HG02970 (cell line): ENCODE data around the gene CYP24A1.

ENCODE experiments used
- ATAC-seq: cut with Tn5 transposase; IDR thresholded peaks from one replicate; pipeline ENCODE4 v1.9.1; 2021; ENCODE audit warnings: mild to moderate bottlenecking, moderate library complexity, moderate number of reproducible peaks; ENCODE audit not compliant: unreplicated experiment, low FRiP score

CYP24A1 gene

DNA sequence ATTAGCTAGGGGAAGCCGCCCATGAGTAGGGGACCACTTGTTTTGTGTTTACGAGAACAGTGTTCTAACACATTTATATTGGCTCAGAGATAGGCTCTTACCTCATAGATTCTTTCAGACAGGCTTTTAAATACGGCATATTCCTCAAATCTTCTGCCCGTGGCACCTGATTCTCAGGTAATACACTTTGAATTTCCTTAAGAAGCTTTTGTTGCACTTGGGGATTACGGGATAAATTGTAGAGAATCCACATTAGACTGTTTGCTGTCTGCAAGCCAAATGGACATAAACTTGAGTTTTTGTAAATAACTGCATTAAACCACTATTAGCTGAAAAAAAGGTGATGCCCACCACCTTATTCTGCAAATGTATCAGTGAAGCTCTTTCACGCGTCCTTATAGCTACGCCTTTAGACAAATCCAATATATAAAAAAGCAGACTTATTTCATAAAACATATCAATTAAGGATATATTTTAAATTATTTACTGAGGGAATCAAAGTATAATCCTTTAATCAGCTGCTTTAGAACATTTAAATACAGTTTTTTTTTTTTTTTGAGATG is 14.8 kb downstream of the CYP24A1 start:
- ATAC-seq, result no peak

DNA sequence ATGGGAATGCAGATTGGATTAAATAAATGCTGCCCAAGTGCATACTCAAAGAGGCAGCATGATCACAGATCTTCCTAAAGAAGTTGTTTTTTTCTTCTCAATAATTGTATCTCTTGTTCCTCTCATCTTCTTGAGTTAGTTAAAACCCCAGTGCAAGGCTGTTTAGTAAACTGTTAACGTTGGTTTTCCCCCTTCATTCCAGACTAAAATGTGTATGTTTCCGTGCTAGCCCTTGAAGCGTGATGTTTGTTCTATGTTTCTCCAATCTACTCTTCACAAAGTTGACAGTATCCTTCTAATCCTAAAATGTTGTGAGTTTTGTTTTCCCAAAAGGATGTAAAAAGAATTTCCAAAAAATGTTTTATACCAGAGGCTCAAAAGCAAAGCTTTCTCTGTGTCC is 15.6 kb downstream of the CYP24A1 start:
- ATAC-seq, result no peak

DNA sequence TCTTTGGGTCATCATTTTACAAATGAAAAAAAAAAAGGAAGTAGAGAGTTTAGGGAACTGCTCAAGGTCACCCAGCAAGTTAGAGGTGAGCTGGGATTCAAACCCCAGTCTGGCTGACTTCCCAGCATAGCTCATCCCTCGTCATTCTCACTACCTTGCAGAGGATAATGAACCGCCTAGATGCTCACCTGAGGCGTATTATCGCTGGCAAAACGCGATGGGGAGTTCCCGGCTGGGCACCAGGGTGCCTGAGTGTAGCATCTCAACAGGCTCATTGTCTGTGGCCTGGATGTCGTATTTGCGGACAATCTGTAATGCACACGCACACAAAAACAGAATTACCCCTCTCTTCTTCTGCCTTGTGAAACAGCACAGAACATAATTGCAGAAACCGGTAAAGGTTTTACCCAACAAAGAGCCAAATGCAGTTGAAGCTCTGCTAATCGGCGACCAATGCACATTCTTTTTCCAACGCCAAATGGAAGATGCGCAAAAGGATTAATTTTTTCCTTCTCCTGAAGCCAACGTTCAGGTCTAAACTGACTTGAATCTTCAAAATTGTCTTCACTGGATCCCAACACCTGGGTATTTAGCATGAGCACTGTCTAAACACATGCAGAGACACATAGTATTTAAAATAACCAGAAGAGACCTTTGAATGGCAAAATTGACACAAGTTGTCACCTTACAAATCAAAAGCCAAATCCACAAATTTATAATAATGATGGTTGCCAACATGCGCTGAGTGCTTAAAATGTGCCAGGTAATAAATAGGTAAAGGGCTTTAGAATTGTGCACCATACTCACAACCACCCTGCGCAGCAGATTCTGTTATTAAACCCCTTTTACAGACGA is 16.6 kb downstream of the CYP24A1 start:
- ATAC-seq, result no peak

DNA sequence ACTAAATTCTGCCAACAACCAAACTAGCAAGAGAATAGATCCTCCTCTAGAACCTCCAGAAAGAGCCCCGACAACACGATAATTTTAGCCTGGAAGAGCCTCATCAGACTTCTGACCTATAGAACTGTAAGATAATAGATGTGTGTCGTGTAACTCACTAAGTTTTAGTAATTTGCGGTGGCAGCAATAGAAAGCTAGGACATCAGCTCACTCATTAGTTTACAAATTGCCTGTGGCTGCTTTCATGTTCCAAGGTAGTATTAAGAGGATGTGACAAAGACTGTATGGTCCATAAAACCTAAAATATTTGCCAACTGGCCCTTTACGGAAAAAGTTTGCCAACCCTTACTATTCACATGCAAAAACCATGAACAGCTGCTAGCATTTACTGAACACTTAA is 17.3 kb downstream of the CYP24A1 start:
- no peak for ATAC-seq

DNA sequence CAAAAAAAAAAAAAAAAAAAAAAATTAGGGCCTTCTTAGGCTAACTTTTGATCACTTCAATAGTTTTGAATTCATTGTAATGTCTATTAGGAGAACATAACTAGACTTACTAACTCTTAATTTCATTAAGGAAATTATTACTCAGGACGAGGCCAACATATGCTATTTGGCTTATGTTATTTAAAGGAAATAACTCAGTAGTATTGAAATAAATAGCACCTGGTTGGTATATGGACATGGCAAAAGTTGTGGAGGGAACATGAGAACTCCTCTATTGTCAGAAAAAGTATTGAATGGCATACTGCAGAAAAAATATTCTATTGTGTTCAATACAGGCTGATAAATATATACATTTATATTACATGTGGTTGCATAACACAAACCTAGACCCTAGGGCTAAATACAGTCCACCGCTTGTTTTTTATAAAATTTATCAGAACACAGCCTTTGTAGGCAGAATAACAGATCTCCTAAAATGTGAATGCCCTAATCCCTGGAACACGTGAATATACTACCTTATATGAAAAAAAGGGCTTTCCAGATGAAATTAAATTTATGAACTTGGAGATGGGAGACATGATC is 18.0 kb downstream of the CYP24A1 start:
- ATAC-seq, result no peak

DNA sequence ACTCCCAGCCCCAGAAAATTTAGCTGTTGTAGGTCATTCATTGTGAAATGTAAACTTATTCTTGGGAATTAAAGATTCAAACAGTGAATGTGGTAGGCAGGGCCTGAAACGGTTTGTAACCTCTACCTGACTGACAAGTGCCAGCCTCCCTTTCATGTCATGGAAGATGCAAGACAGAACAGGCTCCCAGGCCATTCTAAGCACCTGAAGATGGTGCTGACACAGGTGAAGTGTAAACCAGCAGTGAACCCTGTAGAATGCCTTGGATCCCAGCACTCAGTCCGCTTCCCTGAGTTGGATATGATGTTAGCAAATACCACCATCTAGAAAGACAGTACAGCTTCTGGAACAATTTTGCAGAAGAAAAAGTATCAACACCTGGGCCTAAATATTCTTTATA is 19.3 kb downstream of the CYP24A1 start:
- no peak for ATAC-seq

DNA sequence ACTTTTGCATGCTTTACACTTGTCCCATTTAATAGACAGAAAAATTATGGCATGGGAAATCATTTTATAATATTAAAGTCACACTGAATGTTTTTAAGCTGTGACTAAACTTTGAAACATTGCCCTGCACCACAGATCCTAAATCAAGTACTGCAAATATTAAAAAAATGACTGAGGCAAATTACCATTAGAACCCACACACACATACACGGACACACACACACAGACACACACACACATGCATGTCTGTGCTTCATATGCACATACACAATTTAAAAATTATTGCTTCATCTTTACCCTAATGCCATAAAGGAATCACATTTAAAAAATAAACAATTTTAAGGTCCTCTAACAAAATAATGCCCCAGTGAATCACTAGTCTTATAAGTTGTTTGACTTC is 19.9 kb downstream of the CYP24A1 start:
- ATAC-seq, result no peak

DNA sequence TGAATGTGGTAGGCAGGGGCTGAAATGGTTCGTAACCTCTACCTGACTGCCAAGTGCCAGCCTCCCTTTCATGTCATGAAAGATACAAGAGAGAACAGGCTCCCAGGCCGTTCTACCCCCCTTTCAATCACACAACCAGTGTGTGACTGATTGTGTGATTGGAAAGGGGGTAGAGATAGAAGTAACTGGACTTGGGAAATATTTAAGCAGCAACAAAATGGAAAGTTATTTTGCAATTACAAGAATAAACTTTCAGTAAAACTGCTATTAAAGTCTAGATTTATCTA is 20.8 kb downstream of the CYP24A1 start:
- ATAC-seq, result no peak

DNA sequence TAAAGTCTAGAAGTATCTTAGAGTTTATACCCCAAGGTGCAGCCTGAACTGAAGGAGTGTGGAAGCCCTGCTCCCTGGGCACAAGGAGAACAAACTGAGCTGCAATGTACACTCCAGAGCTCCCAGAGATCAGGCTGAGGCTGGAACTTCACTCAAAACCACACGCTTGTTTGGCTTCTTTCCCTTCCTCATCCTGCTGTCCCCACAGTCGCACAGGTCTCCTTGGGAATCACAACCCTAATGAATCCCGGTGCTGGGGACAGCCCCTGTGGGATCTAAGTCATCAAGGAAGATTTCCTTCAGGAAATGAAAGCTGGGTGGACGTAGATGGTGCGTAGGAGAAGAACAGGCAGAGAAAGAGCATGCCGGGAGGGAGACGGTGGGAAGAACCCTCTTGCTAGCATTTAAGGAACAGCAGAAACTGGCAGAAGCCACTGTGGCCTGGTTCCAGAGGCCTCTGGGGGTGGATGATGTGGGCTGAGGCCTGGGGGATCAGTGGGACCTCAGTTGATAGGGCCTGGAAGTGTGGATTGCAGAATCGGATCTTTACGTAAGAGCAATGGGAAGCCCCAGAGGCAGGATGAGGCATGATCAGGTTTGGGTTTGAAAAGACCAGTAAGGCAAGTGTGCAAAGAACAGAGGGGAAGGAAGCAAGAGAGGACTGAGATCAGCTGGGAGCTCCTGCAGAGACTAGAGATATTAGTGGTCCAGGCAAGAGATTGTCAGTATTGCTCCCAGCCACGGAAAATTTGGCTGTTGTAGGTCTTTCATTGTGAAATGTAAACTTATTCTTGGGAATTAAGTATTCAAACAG is 21.4 kb downstream of the CYP24A1 start:
- ATAC-seq, result no peak

DNA sequence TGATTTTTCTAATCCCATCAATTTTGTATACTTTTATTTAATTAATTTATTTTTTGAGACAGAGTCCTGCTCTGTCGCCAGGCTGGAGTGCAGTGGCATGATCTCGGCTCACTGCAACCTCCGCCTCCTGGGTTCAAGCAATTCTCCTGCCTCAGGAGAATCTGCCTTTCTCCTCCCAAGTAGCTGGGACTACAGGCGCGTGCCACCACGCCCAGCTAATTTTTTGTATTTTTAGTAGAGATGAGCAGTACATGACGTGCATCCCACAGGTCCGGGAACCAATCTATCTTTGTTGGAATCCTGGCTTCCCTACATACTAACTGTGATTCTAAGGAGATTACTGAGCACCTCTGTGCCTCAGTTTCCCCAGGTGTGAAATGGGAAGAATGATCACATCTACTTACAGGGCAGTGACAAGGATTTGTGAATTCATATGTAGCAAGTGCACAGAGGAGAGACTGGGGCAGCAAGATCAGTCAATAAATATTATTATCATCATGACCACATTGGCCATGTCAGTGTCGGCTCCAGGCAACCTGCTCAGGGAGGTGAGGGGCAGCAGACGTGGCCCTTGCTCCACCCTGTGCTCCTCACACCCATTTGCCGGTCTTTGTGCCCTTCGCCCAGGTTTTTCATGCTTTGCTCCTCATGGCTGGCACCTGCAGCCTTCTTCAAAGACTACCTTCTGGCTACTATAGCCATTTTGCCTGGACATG is 22.1 kb downstream of the CYP24A1 start:
- ATAC-seq, result no peak

DNA sequence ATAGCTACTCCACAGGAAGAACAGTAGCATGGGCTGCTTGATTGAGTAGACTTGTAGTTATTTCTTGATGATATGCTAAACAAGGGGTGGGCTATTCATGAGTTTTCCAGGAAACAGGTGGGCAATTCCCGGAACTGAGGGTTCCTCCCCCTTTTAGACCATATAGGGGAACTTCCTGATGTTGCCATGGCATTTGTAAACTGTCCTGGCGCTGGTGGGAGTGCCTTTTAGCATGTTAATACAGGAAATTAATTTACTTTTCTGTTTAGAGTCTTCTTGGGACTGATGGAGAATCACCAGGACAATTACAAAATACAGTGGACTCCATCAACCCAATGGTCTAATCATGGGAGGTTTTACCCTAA is 22.7 kb downstream of the CYP24A1 start:
- no peak for ATAC-seq

DNA sequence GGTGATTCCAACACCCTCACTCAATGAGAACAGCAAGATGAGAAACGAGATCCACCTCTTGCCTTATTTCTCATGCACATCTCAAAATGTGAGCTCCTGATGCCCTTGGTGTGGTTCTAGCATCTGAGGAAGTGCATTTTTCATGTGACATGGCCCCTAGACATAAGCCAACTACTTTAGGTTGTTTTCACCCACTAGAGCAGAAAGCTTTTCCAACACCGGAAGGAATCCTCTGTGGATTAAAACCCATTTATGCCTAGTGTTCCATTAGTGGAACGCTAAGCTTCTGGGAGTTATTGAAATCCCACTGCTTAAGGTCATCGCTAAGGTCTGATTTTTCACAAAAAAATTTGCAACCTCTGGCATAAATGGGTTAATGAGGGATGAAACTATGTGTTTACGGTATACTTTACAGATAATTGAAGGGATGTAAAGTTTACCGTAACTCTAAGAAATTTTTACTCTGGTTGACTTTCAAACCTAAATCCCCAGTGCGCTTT is 24.0 kb downstream of the CYP24A1 start:
- ATAC-seq, result no peak

DNA sequence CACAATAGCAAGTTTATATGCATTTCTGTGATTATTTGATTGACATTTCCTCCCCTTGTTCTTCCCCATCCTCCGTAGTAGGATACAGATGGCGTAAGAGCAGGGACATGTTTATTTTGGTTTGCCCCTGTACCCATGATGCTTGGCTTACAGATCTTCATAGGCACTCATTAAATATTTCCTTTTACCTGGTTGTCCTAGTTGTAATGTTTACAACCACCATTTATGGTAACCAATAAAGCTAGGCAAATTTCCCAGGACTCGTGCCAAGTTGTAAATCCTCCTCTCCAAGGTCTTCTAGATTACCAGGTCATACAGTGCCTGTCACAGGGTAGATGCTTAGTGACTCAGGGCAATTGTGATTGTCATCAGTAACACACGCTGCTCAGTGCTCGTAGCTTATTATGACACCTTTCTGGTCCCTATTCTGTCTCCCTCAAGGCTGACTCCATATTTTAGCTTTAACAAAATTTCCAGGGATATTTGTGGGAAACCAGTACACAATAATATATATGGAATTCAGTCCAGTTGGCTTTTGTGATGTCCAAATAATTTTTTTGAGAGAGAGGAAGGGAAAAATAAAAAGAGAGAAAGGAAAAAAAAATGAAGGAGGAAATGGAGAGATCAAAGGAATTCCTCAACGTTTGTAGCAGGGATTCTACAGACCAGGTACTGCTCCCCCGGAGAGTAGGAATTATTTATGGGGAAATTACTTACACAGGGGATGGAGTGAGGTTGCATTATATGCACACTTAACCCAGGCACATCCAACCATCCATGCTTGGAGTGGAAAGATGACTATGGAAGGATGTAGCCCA is 24.6 kb downstream of the CYP24A1 start:
- no peak for ATAC-seq

DNA sequence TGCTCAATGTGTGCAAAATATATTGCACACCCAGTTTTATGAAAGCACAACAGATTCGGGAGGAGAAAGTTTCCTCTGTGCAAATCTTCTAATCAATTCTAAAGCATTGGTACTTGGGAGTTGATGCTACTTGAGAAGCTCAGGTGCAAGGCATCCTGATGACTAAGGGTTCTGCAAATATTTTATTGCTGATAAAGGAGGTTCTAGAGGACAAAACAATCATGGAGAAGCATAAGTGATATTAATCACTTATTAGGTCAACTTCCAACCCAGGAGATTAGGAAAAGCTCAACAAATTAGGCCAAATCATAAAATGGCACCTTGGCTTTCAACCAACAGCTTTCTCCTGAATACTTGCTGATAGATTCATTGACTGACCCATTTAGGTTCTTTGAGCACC is 27.1 kb downstream of the CYP24A1 start:
- ATAC-seq, result no peak

DNA sequence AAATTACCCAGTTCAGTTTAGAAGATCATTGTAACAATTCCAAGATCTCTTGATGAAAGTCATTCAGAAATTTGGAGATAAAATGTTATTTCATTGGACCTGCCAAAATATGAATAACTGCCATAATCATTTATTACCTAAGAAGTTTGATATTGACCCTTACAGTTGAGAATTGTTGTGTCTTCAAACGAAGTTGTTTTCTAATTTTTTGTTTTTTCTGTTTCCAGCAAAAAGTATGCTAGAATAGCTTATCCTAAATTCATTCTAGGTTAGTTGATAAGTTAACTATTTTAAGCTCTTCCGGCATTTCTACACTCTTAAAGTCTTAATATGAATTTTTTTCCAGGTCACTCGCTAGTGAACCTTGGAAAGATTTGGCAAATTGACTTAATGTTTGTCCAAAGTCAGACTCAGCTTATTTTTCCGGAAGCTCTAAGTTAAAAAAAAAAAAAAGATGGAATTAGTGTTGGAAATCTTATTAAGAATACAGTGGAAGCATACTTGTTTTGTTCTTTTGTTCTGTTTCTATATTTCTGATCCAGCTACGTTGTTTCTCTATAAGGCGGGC is 28.9 kb downstream of the CYP24A1 start:
- ATAC-seq, result no peak

DNA sequence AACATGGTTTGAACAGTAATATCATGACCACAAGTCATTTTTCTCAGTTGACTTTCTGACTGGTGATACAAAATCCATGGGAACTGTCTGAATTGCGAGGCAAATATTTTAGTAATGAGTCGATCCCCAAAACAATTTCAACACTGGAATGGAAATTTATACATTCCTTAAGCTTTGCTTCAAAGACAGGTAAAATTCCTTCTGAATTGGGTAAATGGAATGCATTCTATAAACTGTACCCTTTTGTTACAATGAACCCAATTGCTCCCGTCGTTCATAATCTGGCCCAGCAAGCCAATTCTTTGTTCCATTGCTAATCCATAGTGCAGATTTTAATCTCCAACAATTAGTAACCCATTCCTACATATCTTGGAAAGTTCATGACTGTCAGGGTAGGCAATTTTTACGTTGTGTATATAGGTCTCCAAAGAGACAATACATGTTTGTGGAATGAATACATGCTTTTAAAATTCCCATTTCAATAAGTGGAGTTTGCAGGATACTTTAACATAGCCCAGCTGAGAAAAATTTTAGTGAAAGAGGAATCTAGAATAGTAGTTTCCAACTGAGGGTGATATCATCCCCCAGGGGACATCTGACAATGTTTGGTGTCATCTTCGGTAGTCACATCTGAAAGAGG is 32.7 kb downstream of the CYP24A1 start:
- no peak for ATAC-seq

DNA sequence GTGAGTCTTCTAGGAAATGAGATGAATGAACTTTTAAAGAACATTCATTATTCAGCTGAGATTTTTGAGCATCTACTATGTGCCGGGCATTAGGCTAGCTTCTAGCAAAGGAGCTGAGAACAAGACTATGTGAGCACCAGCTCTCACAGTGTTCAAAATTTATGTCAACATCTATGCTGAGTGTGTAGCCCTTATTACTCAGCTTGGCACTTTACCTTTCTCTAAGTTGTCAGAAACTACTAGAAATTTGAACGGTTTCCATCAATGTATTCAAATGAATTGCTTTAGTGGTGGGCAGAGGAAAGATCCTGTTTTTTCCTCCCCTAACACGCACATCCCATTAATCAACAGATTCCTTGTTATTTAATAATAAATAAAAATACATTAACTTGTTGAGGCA is 33.3 kb downstream of the CYP24A1 start:
- no peak for ATAC-seq

DNA sequence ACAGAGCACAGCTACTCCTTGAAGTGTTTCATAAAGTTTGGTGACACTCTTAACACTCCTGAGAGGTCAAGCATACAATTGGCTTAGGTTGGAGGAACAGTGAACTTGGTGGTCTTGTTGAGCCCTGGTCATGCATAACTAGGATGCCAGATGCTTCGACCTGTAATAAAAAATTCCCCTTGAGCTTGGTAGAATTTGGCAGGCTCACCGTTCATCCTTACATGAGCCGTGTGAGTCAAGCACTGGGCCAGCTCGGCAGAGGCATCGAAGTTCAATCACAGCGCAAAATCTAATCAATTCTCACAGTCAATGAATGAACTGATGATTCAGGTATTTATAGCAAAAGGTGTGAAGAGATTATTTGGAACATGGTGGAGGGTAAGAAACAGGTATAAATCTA is 33.7 kb downstream of the CYP24A1 start:
- ATAC-seq, result no peak

DNA sequence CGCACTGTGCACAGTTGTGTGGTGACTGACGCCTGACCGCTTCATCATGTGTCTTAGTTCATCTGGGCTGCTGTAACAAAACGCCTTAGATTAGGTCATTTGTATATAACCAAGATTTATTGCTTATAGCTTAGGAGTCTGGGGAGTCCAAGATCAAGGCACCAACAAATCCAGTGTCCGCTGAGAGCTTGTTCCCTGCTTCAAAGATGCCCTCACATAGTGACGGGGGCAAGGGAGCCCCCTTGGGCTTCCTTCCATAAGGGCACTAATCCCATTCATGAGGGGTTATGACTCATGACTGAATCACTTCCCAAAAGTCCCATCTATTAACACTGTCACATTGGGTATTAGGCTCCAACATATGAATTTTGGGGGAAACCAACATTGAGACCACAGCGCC is 34.6 kb downstream of the CYP24A1 start:
- no peak for ATAC-seq
